Caco-2 (cell line): ENCODE data around the gene CSF1. TPM values are rescaled to one million over a fixed set of nuclear protein-coding genes. Genes with fewer than 3 reads are reported as not detected.
"Not testable (repeated sequence)": the region's sequence is repeated elsewhere in the genome, so short reads cannot be mapped to it uniquely, and the experiment has no call there.

Experiments used
- BruUV-seq: library from RNA; stranded (reverse); fragments of 400-500 nt; replicated peaks from 2 replicates; lab custom pipeline; 2021; lab: Mats Ljungman, UMichigan
- CTCF ChIA-PET: fragments of 300-600 bp; sonication (Branson Sonifier 250); formaldehyde crosslinking; loops from one replicate; lab custom pipeline; 2022; ENCODE audit warnings: antibody characterized with exemption; lab: Charles Lee
- POLR2A ChIA-PET: fragments of 300-600 bp; sonication (Branson Sonifier 250); formaldehyde crosslinking; loops from one replicate; lab custom pipeline; 2022; ENCODE audit warnings: antibody characterized with exemption; lab: Charles Lee
- DNase-seq, 2 experiments: peaks; one replicate each; pipeline versions ENCODE4 v3.0.0 to v3.0.0-alpha.2; 2020 to 2022
- H3K27me3 ChIP-seq: replicated peaks from 2 replicates; pipeline ENCODE4 v1.6.0; 2011; ENCODE audit warnings: low read length; ENCODE audit not compliant: control insufficient read depth, insufficient read depth
- H3K36me3 ChIP-seq: 2 replicates; pipeline ENCODE4 v1.5.1; 2011; ENCODE audit warnings: low read length; ENCODE audit not compliant: control insufficient read depth, insufficient read depth
- H3K4me1 ChIP-seq: fragments of 250-450 bp; sonication (Bioruptor Pico); 2 replicates; pipeline ENCODE4 v1.5.1; 2020; ENCODE audit warnings: mild to moderate bottlenecking
- H3K4me3 ChIP-seq: 2 replicates; pipeline ENCODE4 v1.5.1; 2011; ENCODE audit warnings: low read depth, mild to moderate bottlenecking, control low read depth, low read length
- H3K9me3 ChIP-seq: fragments of 250-450 bp; sonication (Bioruptor Pico); 2 replicates; pipeline ENCODE4 v1.5.1; 2020; ENCODE audit warnings: mild to moderate bottlenecking, moderate library complexity
- H3K27ac Mint-ChIP-seq: one replicate; pipeline ENCODE4 v1.8.0; 2022; ENCODE audit warnings: mixed read lengths; ENCODE audit not compliant: unreplicated experiment
- H3K27me3 Mint-ChIP-seq: one replicate; pipeline ENCODE4 v1.8.0; 2022; ENCODE audit warnings: mixed read lengths; ENCODE audit not compliant: insufficient read depth, unreplicated experiment
- H3K36me3 Mint-ChIP-seq: one replicate; pipeline ENCODE4 v1.8.0; 2022; ENCODE audit warnings: mild to moderate bottlenecking, mixed read lengths; ENCODE audit not compliant: insufficient read depth, unreplicated experiment
- H3K4me1 Mint-ChIP-seq: one replicate; pipeline ENCODE4 v1.8.0; 2022; ENCODE audit warnings: low read depth, mixed read lengths; ENCODE audit not compliant: unreplicated experiment
- H3K4me3 Mint-ChIP-seq: one replicate; pipeline ENCODE4 v1.8.0; 2022; ENCODE audit warnings: mild to moderate bottlenecking, moderate library complexity, mixed read lengths; ENCODE audit not compliant: unreplicated experiment
- H3K9me3 Mint-ChIP-seq: one replicate; pipeline ENCODE4 v1.8.0; 2022; ENCODE audit warnings: mixed read lengths; ENCODE audit not compliant: unreplicated experiment
- CTCF ChIP-seq, 2 experiments: fragments of 200-600 bp in 1 of 2; IDR thresholded peaks; 1 replicate in 1 of 2; 2 replicates in 1 of 2; pipeline versions ENCODE4 v1.5.1 to v1.8.0; 2011 to 2022; ENCODE audit warnings: antibody characterized with exemption in 1 of 2, control low read depth in 1 of 2, inconsistent platforms in 1 of 2, low read depth in 1 of 2, low read length in 1 of 2, mild to moderate bottlenecking in 1 of 2, moderate library complexity in 1 of 2; ENCODE audit not compliant: insufficient read depth in 1 of 2, severe bottlenecking in 1 of 2, unreplicated experiment in 1 of 2
- intact Hi-C: fragments of 100-400 bp; cut with micrococcal nuclease; formaldehyde crosslinking; loops from one replicate; pipeline ENCODE4 v1.10.0; 2022; ENCODE audit not compliant: unreplicated experiment
- total RNA-seq: library from RNA; stranded (reverse); gene quantifications from 2 replicates; pipeline ENCODE4 v1.2.3, GENCODE V29; 2022

The CSF1 gene
- total RNA-seq, 1 experiment from 2014 or later, result 3.9 TPM

GRCh38 chr1:109919303-109919702 is 8.7 kb downstream of the CSF1 start:
- intact Hi-C loops, result loop anchor here (10.0 kb wide), 1 partner anchor 145 kb away; no protein-coding TSS in a partner anchor
- no TSS peak for BruUV-seq
- no peaks in the 10 kb centered on the region for H3K36me3 ChIP-seq

GRCh38 chr1:109920391-109920790 is 9.7 kb downstream of the CSF1 start:
- POLR2A ChIA-PET, H3K36me3 Mint-ChIP-seq, BruUV-seq, H3K4me3 Mint-ChIP-seq, H3K36me3 ChIP-seq, H3K27me3 ChIP-seq, H3K27me3 Mint-ChIP-seq, H3K4me1 ChIP-seq, DNase-seq, H3K27ac Mint-ChIP-seq, H3K9me3 Mint-ChIP-seq, H3K9me3 ChIP-seq, intact Hi-C loops, H3K4me3 ChIP-seq: not testable (repeated sequence)
- H3K4me1 Mint-ChIP-seq, result peaks cover 14% of the 10 kb centered on the region
- CTCF ChIA-PET, result interaction anchor here (0.7 to 1.2 kb wide), 2 partner anchors 13 to 64 kb away, joined by 4 read pairs; partner anchors contain the start of gene AHCYL1

More at GRCh38 chr1:109919303-109919702, 8.7 kb downstream of the CSF1 start:
- DNase-seq, result no peak
- Mint-ChIP-seq H3K27ac (peak overlapping the region; percentile 5), H3K9me3 (no peaks in the 10 kb centered on the region), H3K27me3 (no peaks in the 10 kb centered on the region), H3K4me1 (peaks cover 14% of the 10 kb centered on the region), H3K36me3 (peaks cover 8% of the 10 kb centered on the region), H3K4me3 (no peak overlapping the region)
- ChIA-PET POLR2A (no interaction called here), CTCF (interaction anchor here (2.1 kb wide), 1 partner anchor 65 kb away, joined by 12 read pairs; the partner anchor contains the start of gene AHCYL1)
- Histone ChIP-seq H3K9me3 (no peaks in the 10 kb centered on the region), H3K4me1 (peaks cover 6% of the 10 kb centered on the region; the same call in 1 of the 2 replicates), H3K4me3 (no peak overlapping the region), H3K27me3 (no peaks in the 10 kb centered on the region)
- no peak for TF ChIP-seq CTCF (IDR thresholded peaks at IDR 0.05; ENCODE audit: insufficient read depth in 1 of 2, low read depth in 1 of 2, low read length in 1 of 2, severe bottlenecking in 1 of 2, unreplicated experiment in 1 of 2)

- DNase-seq, result no peak
- Mint-ChIP-seq H3K36me3 (peaks cover 14% of the 10 kb centered on the region), H3K4me3 (no peak overlapping the region), H3K9me3 (no peaks in the 10 kb centered on the region), H3K4me1 (peaks cover 14% of the 10 kb centered on the region), H3K27ac (no peak overlapping the region), H3K27me3 (no peaks in the 10 kb centered on the region)
- Histone ChIP-seq H3K9me3 (no peaks in the 10 kb centered on the region), H3K36me3 (no peaks in the 10 kb centered on the region), H3K27me3 (no peaks in the 10 kb centered on the region), H3K4me1 (peaks cover 6% of the 10 kb centered on the region; the same call in 1 of the 2 replicates), H3K4me3 (no peak overlapping the region)
- CTCF ChIA-PET, result interaction anchor here (1.6 kb wide), 1 partner anchor 60 kb away, joined by 3 read pairs; no protein-coding TSS in a partner anchor
- intact Hi-C loops, result no loop called here
- TF ChIP-seq CTCF (IDR thresholded peaks at IDR 0.05; ENCODE audit: insufficient read depth in 1 of 2, low read depth in 1 of 2, low read length in 1 of 2, severe bottlenecking in 1 of 2, unreplicated experiment in 1 of 2), result no peak
- BruUV-seq, result no TSS peak
- POLR2A ChIA-PET, result no interaction called here
These were observed 11.7 kb downstream of the CSF1 start for GRCh38 chr1:109922326-109922725.
